Glomerular visceral epithelial cell (primary cell): ENCODE results near the gene NLGN3.

ENCODE experiments used
- DNase-seq: peaks from one replicate; pipeline ENCODE4 v3.0.0-alpha.2; 2016; ENCODE audit errors: extremely low spot score

The NLGN3 gene

GRCh38 chrX:71214152-71214551, 69.5 kb downstream of the NLGN3 start:
- DNase-seq: no peak

- DNase-seq: no peak
These were observed 70.1 kb downstream of the NLGN3 start for GRCh38 chrX:71214604-71215337.

- no peak for DNase-seq
These were observed 70.8 kb downstream of the NLGN3 start for GRCh38 chrX:71215338-71215912.

- no peak for DNase-seq
These were observed 71.8 kb downstream of the NLGN3 start for GRCh38 chrX:71216485-71216884.

GRCh38 chrX:71217298-71217697, 72.7 kb downstream of the NLGN3 start:
- no peak for DNase-seq
